Activated gamma-delta T cell treated with Interleukin-2 at 50 U/mL for 16 hours (primary cell): Measurements from ENCODE around the gene C14orf180.
A peak's percentile ranks its signal among the peaks of the same experiment; 100 is the strongest.
"Not testable (repeated sequence)": the region's sequence is repeated elsewhere in the genome, so short reads cannot be mapped to it uniquely, and the experiment has no call there.

ENCODE experiments used
- DNase-seq: peaks from one replicate; pipeline ENCODE4 v3.0.0-alpha.2; 2020

Gene C14orf180

DNA sequence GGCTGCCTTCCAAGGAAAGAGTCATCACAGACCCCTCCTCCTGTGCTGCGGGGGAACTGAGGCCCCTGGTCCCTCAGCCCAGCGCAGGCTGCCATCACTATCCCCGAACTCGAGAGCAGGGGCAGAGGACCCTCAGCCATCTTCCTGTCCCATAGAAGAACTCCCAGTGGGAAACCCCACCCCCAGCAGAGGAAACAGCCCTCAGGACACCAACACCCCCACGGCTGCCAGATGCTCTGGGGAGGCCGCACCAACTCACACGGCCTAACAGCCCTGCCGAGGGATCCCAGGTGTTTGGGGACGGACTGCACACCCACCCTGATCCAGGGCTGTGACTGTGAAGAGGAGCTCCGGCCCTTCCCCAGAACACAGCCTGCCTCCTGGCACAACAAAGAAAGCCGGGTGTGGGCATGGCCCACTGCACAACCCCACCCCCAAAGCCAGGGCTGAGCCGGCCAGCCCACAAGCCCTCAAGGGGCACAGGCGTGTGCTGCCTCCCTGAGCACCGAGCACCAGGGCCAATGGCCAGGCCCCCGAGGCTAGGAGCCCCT lies 16.3 kb upstream of the C14orf180 start:
- no peak for DNase-seq

DNA sequence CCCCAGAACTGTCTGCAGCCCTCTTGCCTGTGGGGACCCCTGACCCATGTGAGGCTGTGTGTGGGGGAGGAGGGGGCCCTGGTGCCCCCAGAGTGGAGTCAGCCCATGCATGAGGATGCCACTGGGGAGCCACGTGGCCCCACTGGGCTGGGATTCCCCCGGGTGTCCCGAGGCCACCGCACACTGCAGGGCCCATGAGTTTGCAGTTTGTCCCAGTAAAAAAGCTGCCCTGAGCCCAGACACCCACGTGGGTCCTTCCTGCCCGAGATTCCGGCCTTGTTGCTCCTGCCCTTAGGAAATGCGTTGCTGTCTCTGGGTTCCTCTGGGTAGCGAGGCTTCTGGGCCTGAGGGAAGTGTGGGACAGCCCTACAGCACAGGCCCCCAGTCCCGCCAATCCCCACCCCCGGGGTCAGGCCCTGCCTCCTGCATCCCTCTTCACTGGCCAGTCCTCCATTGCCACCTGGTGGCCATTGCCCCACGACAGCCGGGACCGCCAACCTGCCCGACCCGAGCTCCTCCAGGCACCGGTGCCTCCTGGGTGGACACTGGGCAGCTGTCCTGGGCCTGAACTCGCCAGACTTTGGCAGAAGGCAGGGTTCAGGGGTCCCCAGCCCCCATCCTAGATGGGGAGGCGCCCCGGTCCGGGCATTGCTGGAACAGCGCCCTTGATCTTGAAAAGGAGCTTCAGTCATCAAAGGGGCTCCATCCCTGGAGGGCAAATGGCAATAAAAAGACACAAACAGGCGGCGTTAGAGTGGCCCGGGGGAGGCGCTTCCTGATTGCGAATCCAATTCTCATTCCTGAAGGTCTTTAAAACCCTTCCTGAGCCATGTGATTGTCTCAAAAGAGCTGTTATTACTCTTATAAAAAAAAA lies 15.6 kb upstream of the C14orf180 start:
- peak; percentile 65 for DNase-seq

DNA sequence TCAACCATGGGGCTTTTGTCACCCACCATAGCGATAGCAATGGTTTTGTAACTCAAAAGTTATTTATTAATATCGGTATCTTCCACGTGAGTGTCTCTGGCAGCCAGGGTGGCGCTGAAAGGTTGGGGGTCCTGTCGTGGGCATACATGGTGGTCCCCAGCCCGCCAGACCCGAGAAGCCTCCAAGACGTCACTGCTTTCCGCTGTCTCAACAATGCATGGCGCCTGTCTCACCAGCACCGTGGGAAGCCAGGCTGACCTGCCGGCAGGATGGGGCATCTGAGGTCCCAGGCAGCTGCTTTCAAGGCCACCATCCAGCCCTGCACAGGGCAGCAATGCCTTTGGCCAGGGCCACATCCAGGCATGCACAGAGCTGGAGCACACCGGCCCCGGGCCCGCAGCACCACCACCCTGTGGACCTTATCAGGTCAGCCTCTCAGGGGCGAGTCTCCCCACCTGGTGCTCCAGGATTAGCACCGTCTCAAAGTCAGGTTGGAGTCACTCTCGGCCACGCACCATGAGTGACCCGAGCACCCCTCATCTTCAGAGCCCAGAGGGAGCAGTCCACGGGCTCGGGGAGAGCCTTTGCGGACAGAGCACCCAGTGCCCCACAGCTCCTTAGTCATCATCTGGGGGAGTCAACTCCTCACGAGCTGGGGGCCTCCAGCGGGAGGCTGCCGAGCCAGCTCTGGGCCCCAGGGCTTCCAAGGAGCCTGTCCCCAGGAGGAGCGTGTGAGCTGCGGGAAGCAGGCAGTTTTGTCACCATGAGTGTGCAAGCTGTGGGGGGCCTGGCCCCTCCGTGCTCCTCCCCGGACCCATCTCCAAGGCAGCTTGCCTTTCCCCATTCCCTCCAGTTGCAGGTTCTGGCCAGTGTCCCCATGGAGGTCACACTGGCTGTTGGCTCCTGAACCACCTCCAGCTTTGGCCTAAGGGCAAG lies 14.6 kb upstream of the C14orf180 start:
- DNase-seq = no peak

DNA sequence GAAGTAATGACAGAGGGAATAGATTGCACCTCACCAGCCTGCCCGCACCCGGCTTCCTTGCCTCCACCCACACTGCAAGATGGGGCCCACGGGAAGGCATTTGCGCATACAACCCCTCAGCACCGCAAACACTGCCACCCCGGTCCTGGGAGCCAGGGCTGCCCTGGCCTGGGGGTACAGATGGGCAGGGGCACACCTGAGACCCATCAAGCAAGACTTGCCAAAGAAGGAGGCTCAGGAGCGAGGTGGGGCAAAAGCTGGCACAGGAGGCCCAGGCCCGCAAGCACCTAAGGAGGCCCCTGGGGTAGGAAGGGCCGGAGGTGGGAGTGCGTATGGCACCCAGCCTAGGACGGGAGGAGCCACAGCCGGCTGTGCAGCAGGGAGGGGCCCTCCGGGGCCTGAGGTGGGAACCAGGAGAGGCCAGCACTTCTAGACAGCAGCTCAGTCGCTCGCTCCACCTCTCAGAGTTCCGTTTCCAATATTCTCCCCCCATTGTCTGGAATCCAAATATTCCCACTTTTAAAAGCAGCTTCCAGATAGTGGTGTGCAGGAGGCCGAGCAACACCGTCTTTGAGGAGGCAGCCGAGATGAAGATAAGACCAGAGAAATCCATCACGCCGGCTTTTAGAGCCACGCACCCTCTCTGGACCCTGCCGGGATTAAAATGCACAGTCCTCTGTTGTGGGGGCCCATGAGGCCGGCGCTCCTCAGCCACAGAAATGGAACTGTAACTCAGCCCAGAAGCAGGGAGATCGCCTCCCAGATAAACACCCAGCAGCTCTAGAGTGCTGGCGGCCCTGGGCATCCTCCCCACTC lies 12.2 kb upstream of the C14orf180 start:
- DNase-seq = no peak

DNA sequence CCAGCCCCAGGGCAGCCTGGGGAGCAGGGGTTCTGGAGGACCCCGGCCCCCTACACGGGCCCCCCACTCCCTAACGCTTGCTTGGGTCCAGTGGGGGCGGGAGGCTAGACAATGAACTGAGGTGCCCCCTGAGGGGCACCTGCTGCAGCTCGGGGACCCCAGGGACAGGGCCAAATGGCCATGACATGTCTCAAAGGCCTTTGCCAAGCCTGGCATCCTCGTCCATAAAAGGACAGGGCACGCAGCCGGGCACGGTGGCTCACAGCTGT lies 11.7 kb upstream of the C14orf180 start:
- no peak for DNase-seq

DNA sequence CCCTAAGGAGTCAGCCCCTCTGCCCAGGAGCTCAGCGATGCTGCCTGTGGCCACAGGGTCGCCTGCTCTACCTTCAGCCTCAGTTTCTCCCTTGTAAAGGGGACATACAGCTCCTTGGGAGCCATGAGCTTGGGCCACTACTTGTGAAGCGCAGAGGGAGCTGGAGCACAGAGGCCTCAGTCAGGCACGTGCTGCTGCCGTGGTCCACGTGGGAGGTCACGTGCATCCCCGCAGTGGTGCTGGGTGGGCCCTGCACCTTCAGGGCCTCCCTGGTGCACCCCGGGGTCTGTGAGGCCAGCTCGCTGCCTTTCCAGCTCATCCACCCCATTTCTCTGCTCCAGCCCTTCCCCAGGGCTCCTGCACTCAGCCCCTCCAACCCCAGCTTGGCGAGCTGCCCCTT lies 10.9 kb upstream of the C14orf180 start:
- no peak for DNase-seq

DNA sequence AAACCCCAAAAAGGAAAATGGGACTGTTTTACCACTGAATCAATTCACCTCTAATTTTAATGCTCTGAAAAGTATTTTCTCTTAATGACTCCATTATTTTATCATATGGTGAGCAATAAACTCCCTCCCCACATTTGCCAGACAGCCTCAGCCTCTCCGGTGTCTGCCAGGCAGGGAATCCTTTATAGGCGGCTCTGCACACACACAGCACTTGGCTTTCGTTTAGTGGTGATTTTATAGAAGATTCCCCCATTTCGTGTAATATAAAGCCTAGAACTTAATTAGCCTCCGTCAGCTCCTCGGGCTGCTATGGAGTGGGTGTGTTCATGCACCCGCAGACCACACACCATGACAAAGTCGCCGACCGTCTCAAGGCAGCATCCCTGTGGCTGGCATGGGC lies 10.1 kb upstream of the C14orf180 start:
- no peak for DNase-seq

DNA sequence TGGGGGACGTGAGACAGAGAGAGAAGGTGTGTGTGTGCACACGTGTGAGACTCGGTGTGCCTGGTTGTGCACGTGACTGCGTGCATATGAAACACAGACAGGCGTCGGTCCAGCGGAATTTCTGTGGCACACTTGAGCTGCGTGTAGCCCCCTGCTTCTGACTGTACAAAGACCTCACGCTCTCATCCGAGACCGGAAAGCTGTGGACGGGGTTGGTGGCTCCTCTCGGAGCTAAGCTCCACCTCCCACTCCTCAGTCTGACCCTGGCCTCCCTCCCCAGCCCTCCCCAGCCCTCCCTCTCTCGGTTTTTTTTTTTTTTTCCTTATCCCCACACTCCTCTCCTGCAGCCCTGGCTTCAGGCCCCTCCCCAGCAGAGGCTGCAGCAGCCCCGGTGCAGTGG lies 8.3 kb upstream of the C14orf180 start:
- no peak for DNase-seq

DNA sequence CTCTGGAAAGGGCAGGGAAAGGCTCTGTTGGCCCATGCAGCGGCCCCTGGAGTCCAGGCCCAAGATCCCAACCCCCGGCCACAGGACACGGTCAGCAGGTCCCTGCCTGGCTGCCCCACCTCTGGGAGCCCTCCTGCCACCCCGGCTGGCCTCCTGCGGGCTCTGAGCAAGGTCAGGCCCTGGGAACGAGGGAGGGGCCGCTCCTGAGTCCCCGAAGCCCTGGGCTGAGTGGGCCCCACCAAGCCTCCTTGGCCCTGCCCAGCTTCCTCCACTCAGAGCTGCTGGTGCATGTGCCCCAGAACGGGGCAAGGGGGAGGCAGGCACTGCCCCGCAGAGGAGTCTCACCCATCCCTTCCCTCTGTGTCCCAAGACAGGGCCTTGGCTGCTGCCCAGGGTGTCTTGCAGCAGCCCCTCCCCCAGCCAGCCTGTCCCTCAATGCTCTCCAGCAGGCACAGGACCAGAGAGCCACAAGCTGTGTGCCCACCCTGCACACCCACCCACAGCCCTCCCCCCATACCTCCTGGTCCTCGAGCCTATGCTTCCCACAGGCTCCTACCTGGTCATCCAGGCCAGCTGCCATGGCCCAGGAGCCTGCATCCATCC lies 7.4 kb upstream of the C14orf180 start:
- DNase-seq = no peak

DNA sequence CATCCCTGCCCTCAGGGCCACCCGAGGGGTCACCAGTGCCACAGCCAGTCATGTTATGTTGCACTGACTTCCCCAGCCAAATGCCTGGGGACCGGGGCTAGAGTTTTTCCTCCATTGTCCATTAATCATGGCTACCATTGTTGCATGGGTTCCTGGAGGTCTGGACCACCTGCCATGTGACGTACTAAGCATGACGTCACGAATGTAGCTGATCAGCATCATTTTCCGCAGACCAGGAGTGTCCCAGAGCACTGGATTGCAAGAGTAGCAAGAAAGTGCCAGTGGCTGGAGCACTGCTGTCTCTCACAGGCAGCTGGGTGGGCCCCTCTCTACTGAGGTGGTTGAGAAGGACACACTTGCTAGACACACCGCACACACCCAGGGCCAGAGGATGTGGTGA lies 6.9 kb upstream of the C14orf180 start:
- DNase-seq = no peak

DNA sequence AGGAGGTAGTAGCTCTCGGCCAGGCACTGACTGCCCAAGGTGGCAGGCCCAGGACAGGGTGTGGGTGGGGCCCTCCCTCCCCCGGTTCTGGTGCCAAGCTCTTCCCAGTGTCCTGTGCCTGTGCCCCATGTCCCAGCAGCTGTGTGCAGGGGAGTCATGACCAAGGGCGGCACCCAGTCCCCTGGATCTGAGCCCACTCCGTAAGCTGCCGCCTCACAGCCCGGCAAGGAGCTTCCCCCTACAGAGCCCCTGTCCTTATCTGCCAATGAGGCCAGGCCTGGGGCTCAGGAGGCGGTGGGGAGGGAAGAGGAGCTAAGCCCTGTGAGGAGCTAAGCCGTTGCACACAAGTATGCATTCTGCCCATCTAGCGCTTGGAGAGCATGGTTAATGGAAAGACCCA lies 5.6 kb upstream of the C14orf180 start:
- no peak for DNase-seq

DNA sequence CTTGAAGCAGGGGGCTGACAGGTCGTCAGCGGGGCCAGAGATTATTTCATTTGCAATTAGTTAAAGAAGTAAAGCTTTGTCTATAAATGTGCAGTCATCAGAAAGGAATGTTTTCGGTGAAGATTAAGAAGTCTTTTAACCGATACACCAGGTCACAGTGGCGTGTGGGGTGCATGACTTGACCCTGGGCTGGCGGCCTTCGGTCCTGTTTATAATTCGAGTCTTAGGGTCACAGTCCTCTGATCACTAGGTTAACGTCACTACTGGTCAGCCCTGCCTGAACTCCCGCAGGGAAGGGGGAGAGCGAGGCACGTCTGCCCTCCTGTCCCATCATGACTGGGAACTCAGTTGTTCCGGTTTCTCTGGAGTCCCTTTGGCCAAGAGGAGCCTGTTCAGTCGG lies 5.0 kb upstream of the C14orf180 start:
- no peak for DNase-seq

DNA sequence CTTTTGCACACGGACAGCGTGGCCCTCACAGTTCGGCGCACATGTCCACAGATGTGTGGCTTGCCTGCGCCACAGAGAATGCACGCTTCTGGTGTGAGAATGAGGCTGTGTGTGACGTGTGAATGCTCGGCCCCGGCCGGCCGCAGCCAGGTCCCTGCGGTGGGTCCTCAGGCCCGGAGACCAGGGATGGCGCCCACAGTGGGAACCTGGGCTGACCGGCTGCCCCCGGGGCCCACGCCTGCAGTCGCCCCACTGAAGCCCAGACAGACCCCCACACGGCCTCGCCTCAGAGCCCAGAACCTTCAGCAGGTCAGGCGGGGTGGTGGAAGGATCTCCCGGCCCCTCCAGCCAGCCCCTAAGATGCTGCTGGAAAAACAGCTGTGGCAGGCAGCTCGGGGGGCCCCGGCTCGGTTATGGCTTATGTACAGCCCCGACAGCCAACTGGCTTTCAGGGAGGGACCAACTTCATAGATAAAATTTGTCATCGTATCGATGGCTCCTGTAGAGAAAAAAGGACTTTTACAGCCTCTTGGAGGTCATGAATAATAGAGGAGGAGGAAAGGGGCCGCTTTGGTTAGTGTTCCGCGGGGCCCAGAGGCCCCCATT lies 4.5 kb upstream of the C14orf180 start:
- DNase-seq = no peak

DNA sequence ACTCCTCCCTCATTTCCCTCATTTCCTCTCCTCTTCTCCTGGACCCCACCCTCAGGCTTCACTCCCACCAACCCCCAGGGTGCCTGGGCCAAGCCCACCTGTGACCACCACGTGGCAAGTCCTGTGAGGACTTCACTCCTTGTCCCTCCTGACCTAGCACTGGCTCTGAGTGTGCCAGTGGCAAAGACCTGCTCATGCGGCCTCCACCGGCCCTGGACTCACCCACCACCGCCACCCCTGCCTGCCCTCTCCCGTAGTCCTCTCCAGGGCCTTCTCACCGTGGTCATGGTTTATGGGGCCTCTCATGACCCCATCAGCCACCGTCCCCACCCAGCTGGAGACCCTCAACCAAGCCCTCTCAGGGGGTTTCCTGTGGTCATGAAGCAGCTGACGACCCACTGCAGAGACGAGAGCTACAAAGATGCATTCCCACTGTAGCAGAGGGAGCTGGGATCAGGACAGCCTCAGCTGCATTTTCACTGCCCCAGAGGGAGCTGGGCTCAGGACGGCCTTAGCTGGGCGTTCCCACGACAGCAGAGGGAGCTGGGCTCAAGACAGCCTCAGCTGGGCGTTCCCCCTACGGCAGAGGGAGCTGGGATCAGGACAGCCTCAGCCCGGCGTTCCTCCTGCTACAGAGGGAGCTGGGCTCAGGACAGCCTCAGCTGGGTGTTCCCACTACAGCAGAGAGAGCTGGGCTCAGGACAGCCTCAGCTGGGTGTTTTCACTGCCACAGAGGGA lies 3.2 kb upstream of the C14orf180 start:
- no peak for DNase-seq

DNA sequence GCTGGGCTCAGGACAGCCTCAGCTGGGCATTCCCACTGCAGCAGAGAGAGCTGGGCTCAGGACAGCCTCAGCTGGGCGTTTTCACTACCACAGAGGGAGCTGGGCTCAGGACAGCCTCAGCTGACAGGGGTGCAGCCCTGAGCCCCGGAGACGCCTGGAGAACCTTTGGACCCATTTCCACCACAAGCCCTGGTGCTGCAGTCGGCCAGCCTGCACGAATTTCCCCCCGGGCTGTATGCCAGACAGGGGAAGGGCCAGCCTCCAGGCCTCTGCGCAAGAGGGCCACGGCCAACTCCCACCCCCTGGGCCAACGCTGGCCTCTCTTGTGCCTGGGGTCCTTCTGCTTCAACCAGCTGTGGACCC lies 2.6 kb upstream of the C14orf180 start:
- no peak for DNase-seq

DNA sequence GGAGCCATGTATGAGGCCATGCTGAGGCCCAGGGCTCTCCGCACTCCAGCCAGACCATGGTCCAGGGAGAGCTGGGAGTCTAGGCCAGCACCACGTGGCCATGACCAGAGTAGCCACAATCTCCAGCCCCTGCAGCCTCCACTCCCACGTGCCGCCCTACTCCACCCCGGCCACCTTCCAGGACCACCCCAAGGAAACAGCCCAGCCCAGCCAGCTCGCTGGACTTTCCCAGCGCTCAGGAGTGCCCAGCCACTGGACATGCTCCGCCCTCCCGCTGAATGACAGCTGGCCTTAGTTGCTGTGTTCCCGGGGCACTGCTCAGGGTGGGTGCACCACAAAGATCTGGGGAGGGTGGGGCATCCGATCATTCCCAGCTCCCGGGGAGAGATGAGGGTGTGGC lies 2.1 kb upstream of the C14orf180 start:
- DNase-seq = no peak

DNA sequence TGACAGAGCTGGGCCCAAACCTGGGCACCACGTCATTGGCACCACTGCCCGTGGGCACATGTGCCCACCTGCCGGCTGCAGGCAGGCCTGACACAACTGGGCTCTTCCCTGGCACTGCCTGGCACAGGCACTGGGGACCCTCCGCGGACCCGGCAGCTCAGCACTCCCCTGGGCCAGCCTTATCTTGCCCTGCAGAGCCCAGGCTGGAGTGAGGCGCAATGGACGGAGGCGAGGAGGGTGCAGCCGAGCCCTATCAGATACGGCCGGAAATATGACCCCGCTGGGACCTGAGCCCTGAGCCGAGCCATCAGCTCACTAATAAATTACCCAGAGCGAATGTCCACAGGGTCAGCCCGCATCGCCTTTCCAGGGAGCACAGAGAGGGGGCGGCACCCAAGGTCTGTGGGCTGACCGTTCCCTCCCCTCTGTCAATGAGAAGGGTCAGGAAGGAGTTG lies 1.7 kb upstream of the C14orf180 start:
- DNase-seq = no peak

DNA sequence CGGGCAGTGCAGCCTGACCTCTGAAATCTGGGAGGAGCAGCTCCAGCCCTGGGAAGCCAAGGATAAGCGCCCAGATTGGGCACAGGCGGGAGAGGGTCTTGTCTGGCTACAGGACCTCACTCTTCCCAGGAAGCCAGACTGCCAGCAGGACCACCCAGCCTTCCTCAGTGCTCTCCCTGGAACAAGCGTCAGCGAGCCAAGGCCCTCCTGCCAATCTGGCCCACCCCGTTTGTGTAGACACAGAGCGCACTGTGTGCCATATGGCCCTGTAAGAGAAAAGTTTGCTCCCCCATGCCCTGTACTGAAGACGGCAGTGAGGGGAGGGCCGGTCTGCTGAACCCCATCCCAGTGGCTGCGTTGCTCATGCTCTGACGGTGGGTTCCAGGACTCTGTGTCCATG lies 1.2 kb upstream of the C14orf180 start:
- no peak for DNase-seq

DNA sequence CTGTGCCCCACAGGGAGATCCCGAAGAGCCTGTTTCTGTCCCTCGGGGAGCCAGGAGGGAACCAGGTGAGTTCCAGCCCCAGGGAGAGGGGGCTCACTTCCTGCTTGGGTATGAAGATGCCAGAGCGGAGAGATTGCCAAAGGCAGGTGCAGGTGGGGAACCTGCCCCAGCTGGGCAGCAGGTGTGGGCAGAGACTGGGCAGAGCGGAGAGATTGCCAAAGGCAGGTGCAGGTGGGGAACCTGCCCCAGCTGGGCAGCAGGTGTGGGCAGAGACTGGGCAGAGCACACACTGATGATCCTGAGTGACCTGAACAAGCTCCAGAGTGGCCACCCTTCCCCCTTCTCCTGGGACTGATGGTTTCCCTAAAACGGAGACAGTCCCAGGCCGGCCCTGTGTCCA lies 375 bp downstream of the C14orf180 start:
- not testable (repeated sequence) for DNase-seq

DNA sequence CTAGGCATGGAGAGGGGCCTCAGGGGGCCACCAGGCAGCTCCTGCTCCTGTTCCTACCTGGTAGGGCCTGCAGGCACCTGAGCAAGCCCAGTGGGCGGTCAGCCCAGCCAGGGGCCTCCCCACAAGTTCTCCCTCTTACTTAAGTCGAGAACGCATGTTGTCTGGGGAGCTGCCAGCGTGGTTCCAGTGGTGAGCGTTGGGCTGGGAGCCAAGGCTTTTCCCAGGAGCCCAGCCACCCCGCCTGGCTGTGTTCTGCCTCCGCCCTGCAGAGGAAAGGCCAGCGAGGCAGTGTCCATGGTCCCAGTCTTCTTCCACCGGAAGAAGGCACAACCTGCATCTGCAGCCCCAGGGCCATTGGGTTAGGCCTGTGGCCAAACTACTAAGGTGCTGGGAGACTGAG lies 1.4 kb downstream of the C14orf180 start:
- DNase-seq = no peak

DNA sequence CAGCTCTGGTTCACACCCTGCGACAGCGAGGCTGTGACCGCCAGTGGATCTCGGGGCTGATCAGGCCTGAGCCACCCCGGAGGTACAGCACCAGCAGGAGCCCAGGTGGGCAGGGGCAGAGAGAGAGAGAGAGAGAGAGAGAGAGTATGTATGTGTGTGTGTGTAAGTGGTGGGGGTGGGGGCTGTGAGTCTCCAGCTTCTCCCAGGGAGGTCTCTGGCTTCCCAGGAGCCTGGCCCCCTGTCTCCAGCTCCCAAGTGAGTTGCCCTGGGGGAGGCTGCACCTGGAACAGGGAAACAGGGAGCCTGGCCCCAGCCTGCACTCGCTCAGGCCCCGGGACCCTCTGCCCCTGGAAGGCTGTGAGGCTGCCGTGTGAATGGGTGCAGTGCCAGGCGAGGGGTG lies 2.0 kb downstream of the C14orf180 start:
- DNase-seq = no peak

DNA sequence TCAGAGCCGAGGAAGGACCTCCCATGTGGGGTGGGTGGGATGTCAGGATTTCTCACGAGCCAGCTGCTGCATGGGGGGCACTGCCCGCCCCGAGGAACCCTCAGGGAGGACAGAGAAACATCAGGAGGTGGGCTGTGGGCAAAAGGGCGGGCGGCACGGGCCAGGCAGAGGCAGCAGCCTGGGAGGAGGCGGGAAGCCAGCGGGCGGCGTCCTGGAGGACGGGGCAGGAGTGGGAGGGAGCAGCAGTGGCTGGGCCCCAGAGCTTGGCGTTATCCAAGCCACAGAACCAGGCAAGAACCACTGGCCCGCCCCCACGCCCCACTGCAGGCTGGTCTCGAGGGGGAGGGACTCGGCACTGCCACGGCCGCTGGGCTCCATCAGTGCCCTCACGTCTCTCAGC lies 2.4 kb downstream of the C14orf180 start:
- no peak for DNase-seq
